Amniotic epithelial cell (primary cell): ENCODE measurements around the gene GRIK4.

Experiments
- DNase-seq: peaks from one replicate; pipeline ENCODE4 v3.0.0-alpha.2; 2010; ENCODE audit warnings: low read depth

Gene GRIK4

DNA sequence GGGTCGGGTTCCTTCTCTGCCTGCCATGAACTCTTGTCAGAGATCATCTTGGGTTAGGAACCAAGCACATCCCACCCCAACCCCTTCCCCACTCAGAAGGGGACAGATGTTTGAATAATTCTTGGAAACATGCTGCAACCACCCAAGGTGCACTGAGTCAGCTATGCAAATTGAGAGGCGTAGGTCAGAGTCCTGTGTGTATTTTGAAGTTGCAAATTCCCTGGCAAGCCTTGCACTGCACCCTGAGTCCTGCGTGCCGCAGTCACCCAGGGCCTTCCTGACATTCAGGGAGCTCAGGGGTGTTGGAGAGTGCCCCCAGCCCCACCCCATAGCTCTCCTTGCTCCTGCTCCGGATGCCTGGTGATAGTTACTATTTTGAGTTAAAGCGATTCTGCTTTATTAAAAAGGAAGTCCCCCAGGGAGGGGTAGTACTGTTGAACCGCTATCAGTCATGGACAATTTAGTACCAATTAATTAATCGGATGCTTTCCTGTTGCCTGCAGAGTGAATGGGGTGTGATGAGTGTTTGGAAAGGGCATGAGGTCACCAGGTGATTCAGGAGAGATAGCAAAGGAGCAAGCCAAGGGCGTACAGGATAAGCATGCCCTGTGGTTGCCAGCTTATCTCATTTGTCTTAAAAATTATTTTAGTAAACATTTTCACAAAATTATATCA, 123.7 kb downstream of the GRIK4 start:
- DNase-seq: no peak

GRCh38 chr11:120637131-120637530, 125.6 kb downstream of the GRIK4 start:
- DNase-seq: no peak

- DNase-seq: no peak
Observed at GRCh38 chr11:120642196-120642894, 130.8 kb downstream of the GRIK4 start.

DNA sequence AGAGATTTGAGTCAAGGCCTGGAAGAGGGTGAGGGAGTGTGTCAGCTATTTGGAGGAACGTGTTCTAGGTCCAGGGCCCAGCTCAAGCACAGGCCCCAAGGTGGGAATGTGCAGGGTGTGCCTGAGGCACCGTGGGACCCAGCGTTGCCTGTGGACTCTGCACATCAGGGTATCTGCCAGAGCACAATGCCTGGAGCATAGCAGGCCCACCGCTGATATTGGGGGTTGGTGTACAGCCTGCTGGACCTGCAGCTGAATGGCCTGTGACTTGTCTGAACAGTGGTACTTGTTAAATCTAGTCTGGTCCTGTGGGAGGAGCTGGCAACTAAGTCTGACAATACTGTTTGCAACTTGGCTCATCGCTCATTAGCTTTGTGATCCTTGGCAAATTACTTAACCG, 131.7 kb downstream of the GRIK4 start:
- DNase-seq: no peak

DNA sequence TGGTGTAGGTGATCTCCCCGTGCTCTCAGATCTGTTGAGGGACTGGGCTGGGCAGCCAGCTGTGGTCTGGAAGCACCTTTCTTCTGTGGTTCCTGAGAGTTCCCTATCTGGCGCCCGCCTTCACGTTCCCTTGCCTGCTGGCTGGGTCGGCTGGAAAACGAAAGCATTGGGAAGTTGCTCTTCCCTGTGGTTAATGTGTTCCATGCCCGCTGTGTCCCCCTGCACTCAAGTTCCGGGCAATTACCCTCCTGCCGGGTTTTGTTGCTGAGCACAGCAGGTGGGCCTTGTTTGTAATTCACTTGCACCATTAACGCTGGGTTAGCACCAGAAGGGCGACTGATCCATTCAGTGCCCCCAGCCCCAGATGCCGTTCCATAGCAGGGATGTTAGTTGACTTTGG, 134.1 kb downstream of the GRIK4 start:
- DNase-seq: no peak

DNA sequence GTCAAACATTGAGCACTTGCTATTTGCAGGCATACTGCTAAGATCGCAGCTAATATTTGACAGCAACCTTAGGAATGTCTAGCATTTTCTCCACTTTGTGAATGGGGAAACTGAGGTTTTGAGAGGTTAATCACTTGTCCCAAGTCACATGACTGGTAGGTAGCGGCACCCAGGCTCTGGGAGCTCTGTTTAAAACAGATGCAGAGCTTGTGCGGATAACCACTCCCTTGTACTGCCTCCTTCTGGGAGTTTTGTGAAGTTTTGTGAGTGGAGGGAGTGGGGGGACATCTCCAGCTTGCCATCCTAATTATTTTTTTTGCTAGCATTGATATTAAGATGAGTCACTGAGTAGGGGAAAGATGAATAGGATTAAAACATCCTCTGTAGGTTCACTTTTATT, 134.7 kb downstream of the GRIK4 start:
- no peak for DNase-seq

DNA sequence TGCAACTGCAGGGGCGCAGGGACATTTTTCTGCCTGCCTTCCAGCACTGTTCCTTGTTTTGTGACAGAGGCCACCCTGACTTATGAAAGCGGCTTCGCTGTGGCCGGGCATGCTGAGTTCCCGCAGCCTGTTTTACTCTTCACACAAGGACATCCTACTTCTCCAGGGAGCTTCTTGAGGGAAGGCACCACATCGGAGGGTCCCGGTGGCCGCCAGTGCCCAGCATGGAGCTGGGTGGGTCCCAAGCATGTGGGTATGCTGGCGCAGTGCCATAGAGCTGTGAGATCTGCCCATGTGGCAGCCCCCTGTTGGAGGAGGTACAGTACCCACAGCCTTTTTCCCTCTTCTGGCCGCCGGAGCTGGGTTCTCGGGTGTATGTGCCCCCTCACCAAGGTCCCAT, 136.1 kb downstream of the GRIK4 start:
- no peak for DNase-seq

DNA sequence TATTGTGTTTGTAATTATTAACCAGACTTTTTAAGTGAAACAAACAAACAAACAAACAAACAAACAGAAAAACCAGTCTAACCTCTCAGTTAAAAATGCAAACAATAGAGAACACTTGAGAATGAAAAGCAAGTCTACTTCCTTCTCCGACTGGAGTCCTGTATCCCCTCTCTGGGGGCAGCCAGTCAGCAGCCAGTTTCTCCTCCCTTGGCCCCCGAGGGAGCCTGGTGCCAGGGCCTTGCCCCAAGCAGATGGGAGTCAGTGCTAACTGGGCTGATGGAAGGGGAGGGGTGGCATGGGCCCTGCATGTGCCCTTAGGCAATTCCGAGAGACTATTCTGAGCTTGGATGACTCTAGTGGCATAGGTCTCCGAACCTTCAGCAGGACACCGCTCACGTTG, 137.2 kb downstream of the GRIK4 start:
- no peak for DNase-seq

DNA sequence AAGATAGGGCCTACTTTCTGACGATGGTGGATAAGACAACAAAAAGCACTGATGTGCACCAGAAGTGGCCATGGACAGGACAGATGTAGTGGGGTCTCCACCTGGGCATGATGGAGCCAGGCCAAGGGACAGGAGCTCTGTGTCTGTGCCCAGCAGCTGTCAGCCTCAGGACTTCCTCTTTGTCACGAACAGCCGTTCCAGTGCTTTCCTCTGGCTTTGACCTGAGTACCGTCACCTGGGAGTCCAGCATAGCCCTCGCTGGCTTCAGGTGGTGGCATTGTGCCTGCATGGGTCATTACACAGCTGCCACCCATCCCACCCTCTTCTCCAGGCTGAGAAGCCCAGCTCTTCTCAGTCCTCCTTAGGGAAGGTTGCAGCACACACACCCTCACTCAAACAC, 137.8 kb downstream of the GRIK4 start:
- DNase-seq: no peak

DNA sequence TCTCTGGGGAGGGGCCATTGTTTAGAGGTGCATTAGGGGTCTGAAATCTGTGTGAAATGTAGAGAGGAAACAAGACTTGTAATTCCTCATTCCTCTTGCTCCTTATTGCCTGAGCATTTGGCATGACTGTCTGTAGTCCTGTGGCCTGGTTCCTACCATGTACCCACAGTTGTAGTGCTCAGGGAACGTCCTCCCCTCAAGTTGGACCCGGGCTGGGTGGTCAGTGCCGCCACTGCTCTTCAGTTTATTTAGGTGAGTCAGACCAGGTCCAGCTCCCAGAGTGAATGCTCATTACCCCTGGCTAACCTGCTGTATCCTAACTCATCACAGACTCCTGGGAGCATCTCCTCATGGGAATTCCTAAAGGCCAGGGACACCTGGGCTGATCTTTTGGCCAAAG, 139.8 kb downstream of the GRIK4 start:
- DNase-seq: no peak

GRCh38 chr11:120651836-120652235, 140.3 kb downstream of the GRIK4 start:
- DNase-seq: no peak

DNA sequence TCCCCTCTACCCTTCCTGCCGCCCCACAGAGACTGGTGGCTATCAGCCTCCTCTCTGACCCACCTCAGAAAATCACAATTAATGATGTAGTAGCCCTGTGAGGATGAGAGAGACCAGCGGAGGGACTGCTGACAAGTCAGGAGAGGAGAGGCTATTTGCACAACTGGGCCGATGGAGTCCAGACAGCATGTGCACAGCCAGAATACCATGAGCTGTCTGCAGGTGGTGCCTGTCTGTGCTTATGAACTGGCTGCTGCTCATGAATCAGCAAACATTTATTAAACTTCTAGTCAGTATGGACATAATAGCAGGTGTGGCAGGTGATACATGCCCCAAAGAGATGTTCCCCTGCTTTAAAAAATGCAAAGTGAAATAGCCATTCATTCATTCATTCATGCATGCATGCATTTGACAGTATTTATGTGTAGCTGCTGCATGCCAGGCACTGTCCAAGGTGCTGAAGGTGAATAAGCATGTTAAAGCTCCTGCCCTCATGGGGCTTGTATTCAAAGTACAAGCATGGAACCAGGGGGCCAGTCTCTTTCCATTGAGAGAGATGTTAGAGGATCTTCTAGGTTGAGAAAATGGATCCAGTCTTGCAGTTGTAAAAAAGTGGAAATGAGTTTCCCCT, 141.3 kb downstream of the GRIK4 start:
- peak; percentile 2 for DNase-seq

DNA sequence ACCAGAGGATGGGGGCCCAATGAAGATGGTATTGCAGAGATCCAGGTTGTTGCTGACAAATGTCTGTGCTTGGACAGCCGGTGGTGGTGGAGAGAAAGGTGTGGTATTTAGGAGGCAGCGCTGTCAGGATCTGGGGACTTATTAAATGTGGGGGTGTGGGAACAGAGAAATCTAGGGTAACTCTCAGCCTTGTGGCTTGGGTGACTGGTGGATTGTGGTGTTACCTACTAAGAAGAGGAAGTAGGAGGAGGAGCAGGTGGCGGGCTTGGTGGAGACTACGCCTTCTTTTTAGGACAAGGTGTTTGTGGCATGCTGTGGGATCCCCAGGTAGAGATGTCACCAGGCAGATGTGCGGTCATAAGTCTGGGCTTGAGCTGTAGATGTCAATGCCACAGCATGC, 144.0 kb downstream of the GRIK4 start:
- DNase-seq: no peak

- no peak for DNase-seq
Observed at GRCh38 chr11:120657306-120658070, 145.9 kb downstream of the GRIK4 start.

- DNase-seq: no peak
Observed at GRCh38 chr11:120658071-120658423, 146.5 kb downstream of the GRIK4 start.

DNA sequence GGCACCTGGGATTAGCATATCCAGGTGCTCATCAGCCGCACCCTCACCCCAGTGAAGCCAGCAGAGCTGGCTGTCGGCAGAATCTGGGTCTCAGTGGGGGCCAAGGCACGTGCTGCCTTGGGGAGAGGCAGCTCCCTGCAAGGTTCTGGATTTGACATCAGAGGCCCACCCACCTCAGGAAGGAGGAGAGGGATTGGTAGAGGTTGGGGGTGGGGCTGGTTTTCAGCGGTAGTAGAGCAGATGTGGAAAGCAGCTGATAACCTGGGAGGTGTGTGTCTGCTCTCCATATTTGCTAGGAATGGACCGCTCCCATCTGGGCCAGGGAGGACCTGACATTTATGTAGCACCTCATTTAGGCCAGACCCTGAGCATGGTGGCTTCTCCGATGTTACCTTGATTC, 147.5 kb downstream of the GRIK4 start:
- no peak for DNase-seq

- DNase-seq: peak; percentile 5
Observed at GRCh38 chr11:120660024-120660565, 148.5 kb downstream of the GRIK4 start.

DNA sequence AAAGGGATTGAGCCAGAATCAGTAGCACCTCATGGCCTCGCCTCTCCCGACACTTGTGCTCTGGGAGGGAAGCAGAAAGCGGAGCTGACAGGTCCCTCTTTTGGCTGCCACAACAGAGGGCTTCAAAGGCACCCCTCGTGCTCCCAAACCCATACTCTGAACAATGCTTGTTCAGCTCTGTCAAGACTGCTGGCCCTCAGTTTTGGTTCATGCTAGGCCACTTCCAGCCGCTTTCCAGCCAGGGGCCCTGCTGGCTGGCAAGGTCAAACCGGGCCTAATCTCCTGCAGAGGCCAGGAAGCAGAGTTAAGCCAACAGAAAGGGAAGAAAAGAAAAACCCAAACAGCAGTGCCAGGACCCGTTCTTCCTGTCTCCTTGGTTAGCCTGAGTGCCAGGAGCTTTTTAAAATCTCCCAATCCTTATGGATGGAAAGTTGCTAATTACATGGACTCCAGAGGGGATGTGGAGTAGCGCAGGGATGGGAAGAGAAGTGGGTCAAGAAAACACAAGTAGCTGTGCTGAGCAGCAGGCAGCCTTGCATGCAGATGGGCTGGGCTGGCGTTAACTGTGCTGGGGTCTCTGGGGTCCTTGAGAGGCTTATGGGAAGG, 150.6 kb downstream of the GRIK4 start:
- no peak for DNase-seq

DNA sequence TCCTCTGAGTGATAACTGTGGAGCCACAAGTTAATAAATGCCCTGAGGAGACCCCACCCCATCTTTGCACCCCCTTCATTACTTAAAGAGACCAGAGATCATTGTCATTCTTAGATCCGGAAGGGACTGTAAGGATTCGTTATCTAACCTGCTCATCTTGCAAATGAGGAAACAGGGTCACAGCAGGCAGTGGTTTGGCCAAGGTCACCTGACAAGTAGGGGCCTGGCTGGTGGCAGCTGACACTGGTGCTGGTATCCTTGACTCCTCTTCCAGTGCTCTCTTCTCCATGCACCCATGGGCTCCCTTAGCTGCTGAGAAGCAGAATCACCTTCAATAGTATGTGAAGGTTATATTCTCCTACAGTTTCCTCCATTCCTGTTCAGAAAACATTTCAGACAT, 151.6 kb downstream of the GRIK4 start:
- no peak for DNase-seq

- DNase-seq: no peak
Observed at GRCh38 chr11:120666121-120666639, 154.6 kb downstream of the GRIK4 start.

GRCh38 chr11:120667281-120667680, 155.7 kb downstream of the GRIK4 start:
- no peak for DNase-seq

- no peak for DNase-seq
Observed at GRCh38 chr11:120667934-120668333, 156.4 kb downstream of the GRIK4 start.
